ENCODE results near the gene DBN1. TPM values are rescaled to one million over a fixed set of nuclear protein-coding genes. Genes with fewer than 3 reads are reported as not detected.

The DBN1 gene
- total RNA-seq, 1 experiment from 2014 or later, result 195 TPM

GRCh38 chr5:177434942-177435738 lies 38.3 kb downstream of the DBN1 start:
- intact Hi-C loops (cut with micrococcal nuclease; ENCODE audit: unreplicated experiment) (no loop called here), in situ Hi-C loops (cut with HindIII; ENCODE audit: low pct_unique_long_range_greater_than_20kb, low sequenced_read_pairs) (no loop called here)
- CTCF ChIA-PET, result no interaction called here
- ATAC-seq (no peak), DNase-seq (ENCODE audit: low read depth, low spot score) (no peak)
- no peak overlapping the region for H3K4me3 ChIP-seq (ENCODE audit: low read depth in 2 of 2, low read length in 2 of 2)
- H3K27ac ChIP-seq (ENCODE audit: low read length), result no peak overlapping the region
- H3K9me3 ChIP-seq (ENCODE audit: control insufficient read depth, insufficient read depth, low read depth, low read length), result no peaks in the 10 kb centered on the region
- no peaks in the 10 kb centered on the region; the same call in 1 of the 2 replicates for H3K36me3 ChIP-seq (ENCODE audit: control insufficient read depth, insufficient read depth, low read length)
- TF ChIP-seq CTCF (IDR thresholded peaks at IDR 0.05), result no peak
- TF ChIP-seq POLR2AphosphoS5 (IDR thresholded peaks at IDR 0.05; ENCODE audit: low read depth, low read length), result no peak
- no peak for TF ChIP-seq REST (IDR thresholded peaks at IDR 0.05; ENCODE audit: insufficient read depth in 1 of 2, low read depth in 2 of 2, low read length in 1 of 2)
- no peak for TF ChIP-seq SIN3A (IDR thresholded peaks at IDR 0.05; ENCODE audit: borderline replicate concordance, insufficient read depth, low read depth, low read length)
- TF ChIP-seq TCF7L2 (IDR thresholded peaks at IDR 0.05; ENCODE audit: low read depth, low read length), result no peak
- BruUV-seq (replicated peaks), result no TSS peak
- POLR2A ChIA-PET, result no interaction called here
- no peaks in the 10 kb centered on the region for H3K4me1 ChIP-seq (ENCODE audit: control insufficient read depth, insufficient read depth, low read length)
- H3K27me3 ChIP-seq (ENCODE audit: control insufficient read depth, insufficient read depth, low read length), result no peaks in the 10 kb centered on the region

- no peak for TF ChIP-seq CTCF (IDR thresholded peaks at IDR 0.05)
- TF ChIP-seq REST (IDR thresholded peaks at IDR 0.05; ENCODE audit: insufficient read depth in 1 of 2, low read depth in 2 of 2, low read length in 1 of 2), result no peak
- no peak for TF ChIP-seq TCF7L2 (IDR thresholded peaks at IDR 0.05; ENCODE audit: low read depth, low read length)
- TF ChIP-seq SIN3A (IDR thresholded peaks at IDR 0.05; ENCODE audit: borderline replicate concordance, insufficient read depth, low read depth, low read length), result no peak
- TF ChIP-seq POLR2AphosphoS5 (IDR thresholded peaks at IDR 0.05; ENCODE audit: low read depth, low read length), result no peak
- Histone ChIP-seq H3K4me3 (ENCODE audit: low read depth in 2 of 2, low read length in 2 of 2) (no peak overlapping the region), H3K36me3 (ENCODE audit: control insufficient read depth, insufficient read depth, low read length) (no peaks in the 10 kb centered on the region; the same call in 1 of the 2 replicates), H3K4me1 (ENCODE audit: control insufficient read depth, insufficient read depth, low read length) (no peaks in the 10 kb centered on the region), H3K27me3 (ENCODE audit: control insufficient read depth, insufficient read depth, low read length) (no peaks in the 10 kb centered on the region), H3K27ac (ENCODE audit: low read length) (no peak overlapping the region), H3K9me3 (ENCODE audit: control insufficient read depth, insufficient read depth, low read depth, low read length) (no peaks in the 10 kb centered on the region)
- CTCF ChIA-PET, result no interaction called here
- intact Hi-C loops (cut with micrococcal nuclease; ENCODE audit: unreplicated experiment), result no loop called here
- DNase-seq (ENCODE audit: low read depth, low spot score), result no peak
- POLR2A ChIA-PET, result no interaction called here
- BruUV-seq (replicated peaks), result no TSS peak
- 0 out of 2 replicates have a peak, but pooled peaks have one; percentile 19 for ATAC-seq
- in situ Hi-C loops (cut with HindIII; ENCODE audit: low pct_unique_long_range_greater_than_20kb, low sequenced_read_pairs), result no loop called here
Measured at GRCh38 chr5:177434437-177434836, 39.0 kb downstream of the DBN1 start.
